Activated CD4-positive, alpha-beta T cell treated with anti-CD3 and anti-CD28 coated beads, Interleukin-10, Interleukin-2, amounts not matched to agents 100 ng/mL and 50 ng/mL, durations not matched to agents 16 hours and 8 hours (primary cell): ENCODE measurements around the gene SNRK.

Experiments
- DNase-seq: peaks from one replicate; pipeline ENCODE4 v3.0.0-alpha.2; 2020

Gene SNRK

DNA sequence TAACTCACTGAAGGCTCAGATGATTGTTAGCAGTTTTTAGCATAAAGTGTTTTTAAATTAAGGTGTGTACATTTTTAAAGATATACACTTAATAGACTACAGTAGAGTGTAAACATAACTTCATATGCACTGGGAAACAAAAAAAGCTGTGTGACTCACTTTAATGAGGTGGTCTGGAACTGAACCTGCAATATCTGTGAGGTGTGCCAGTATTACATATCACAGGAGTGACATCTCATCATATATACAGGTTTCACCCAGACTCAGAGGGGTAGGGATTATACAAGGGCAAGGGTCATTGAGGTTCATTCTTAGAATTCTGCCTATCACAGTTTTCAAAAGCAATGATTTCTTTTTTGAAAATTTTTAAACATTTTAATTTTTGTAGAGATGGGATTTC is 7.3 kb upstream of the SNRK start:
- DNase-seq: no peak

GRCh38 chr3:43279532-43279931 is 6.8 kb upstream of the SNRK start:
- DNase-seq: no peak

- no peak for DNase-seq
Observed at GRCh38 chr3:43281020-43281419, 5.3 kb upstream of the SNRK start.

GRCh38 chr3:43284171-43284570 is 2.2 kb upstream of the SNRK start:
- no peak for DNase-seq

DNA sequence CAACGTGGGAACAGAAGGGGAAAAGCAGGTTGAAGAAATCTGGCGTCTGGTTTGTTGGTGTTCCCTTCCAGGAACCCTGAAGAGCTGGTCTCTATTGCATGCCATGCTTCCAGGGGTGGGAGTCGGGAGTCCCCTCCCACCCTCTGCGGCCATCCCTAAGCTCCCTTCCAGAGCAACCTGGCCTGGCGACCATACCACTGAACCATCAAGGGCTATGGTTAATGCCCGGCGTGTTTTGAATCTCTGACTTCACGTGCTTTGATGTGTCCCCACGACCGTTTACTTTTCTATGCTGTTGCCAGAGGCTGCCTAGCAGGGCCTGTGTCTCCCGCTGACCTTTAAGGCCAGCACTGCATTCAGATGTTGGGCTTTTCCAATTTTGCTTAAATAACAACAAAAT is 696 bp upstream of the SNRK start:
- DNase-seq: no peak

- DNase-seq: peak; percentile 24
Observed at GRCh38 chr3:43286841-43287499, 630 bp downstream of the SNRK start.

- DNase-seq: no peak
Observed at GRCh38 chr3:43287500-43287873, 1.1 kb downstream of the SNRK start.

DNA sequence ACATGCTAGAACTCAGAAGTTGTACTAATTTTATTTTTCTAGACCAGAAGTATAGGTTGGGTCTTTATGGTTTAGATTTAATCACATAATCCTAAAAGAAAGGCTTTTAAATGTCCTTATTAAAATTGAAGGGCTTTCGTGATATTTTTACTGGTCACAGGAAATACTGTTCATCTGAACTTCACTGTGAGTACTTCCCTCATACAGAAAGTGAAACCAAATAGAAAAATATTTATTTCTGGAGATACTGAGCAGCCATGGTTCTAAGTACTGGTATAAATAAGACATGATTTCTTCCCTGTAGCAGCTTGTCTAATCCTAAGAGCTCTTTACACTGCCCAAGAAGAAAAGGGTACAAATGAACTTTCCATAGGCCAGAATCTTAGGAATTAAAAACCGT is 2.0 kb downstream of the SNRK start:
- peak; percentile 54 for DNase-seq

GRCh38 chr3:43288850-43289249 is 2.5 kb downstream of the SNRK start:
- no peak for DNase-seq

- DNase-seq: no peak
Observed at GRCh38 chr3:43289401-43289800, 3.1 kb downstream of the SNRK start.

- DNase-seq: no peak
Observed at GRCh38 chr3:43289841-43290470, 3.6 kb downstream of the SNRK start.

DNA sequence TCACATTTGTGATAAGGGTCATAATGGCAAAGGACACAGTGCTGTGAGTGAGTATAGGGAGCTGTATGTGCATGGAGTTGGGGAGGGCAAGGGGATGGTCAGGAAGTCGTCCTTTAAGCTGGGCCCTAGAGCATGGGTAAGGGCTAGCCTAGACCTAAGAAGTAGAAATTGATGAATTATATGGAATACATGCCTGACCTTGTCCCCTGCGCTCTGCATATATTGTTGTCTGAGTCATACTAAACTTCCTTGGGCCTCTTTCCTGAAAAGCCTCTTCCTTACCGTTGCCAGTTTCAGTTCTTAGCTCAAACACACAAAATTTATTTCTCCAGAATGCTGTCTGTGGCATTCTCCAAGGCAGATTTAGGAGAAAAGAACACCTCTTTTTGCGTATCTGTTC is 4.6 kb downstream of the SNRK start:
- peak; percentile 48 for DNase-seq

DNA sequence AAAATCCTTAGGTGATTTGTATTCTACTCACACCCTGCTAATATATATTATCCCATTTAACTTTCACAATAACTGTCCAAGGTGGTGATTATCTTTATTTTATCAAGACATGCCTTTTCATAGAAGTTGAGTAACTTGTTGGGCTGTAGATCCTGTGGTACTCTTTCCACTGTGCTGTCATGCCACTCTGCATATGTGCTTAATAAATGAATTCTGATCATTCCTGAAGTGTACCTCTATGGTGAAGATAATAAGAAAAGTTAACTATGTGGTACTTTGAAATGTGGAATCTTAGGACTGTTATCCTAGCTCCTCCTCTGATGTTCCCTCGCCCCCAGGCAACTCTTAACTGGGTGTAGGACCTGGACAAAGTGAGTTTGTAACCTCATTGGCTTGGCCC is 5.2 kb downstream of the SNRK start:
- DNase-seq: no peak

DNA sequence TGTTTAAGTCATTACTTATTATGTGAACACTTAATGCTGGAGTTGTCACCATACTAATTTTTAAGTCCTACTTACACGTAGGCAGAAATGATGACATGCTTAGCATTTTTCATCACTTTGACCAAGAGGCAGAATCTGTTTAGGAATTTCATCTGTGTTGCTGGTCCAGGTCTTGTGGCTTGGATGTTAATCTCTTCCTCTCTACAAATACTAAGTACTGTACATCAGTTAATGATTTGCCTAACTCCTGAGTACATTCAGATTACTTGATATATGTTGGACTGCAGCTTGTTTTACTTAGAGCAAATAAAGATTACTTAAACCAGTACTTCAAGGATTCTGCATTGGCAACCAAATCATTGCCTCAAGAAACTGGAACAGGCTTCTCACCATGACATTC is 8.6 kb downstream of the SNRK start:
- no peak for DNase-seq

DNA sequence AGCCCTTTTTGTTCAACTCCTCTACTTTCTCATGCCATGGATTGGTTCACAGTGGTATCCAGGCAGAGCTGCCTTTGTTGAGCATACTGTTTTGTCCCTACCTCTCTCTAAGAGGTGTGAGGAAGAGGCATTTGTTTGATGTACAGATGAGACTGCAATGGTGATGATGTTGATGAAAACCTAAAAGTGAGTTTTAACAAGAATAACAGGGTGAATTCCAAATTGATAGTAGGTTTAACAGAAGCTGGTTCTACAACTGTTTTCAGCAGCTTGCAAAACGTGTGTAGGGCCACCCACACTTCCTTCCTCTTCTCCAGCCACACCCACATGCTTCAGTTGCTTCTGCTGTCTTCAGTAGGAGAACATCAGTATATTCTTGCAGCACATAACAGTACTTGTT is 10.2 kb downstream of the SNRK start:
- peak; percentile 71 for DNase-seq

GRCh38 chr3:43298292-43298691 is 12.0 kb downstream of the SNRK start:
- DNase-seq: no peak

DNA sequence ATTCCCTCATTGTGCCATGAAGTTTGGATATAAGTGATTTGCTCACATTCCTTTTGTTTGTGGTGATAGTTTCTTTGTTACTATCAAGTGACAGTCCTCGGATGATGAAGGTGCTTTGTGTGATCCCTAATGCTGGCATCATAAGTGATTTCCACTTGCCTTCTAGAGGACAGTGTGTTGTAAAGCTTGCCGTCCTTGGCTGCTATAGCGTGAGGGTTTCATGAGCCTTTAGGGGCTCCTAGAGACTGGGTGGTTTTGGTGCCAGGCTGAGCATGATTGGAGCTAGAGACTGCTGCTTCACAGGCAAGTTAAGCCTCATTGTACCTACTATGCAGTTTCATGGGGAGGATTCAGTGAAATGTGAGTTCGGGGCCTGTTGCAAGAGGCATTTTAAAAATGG is 12.4 kb downstream of the SNRK start:
- DNase-seq: no peak

DNA sequence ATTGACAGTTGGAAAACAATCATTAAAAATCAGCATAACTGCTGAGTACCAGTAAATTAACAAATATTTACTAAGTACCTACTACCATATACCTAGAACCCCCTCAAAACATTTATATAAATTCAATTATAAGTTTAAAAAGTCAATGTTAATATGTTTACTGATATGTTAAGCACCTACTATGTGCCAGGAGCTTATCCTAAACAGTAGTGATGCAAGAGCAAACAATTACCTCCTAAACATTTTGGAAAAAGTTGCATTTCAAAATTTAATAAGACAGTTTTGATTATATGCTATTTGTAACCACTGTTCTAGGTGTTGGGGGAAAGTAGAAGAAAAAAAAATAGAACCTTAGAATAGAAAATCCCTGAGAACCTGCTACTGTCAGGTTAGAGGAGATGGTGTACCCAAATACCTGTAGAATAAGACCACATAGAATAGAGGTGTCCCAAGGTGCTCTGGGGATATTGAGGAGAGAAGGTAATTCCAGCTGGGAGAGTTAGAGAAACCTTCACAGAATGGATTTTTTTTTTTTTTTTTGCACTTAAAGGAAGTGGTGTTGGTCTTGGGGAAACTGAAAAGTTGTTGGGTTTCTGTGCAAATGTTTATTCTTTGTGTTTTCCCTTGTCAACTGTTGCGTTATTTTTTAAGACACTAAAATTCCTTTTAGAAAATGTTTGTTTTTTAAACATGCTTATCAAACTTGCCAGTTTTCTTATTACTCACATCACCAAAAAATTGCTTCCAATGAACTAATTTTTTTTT is 16.0 kb downstream of the SNRK start:
- no peak for DNase-seq

- DNase-seq: no peak
Observed at GRCh38 chr3:43304126-43304525, 17.8 kb downstream of the SNRK start.

- no peak for DNase-seq
Observed at GRCh38 chr3:43307226-43307625, 20.9 kb downstream of the SNRK start.

GRCh38 chr3:43307649-43308048 is 21.3 kb downstream of the SNRK start:
- no peak for DNase-seq

DNA sequence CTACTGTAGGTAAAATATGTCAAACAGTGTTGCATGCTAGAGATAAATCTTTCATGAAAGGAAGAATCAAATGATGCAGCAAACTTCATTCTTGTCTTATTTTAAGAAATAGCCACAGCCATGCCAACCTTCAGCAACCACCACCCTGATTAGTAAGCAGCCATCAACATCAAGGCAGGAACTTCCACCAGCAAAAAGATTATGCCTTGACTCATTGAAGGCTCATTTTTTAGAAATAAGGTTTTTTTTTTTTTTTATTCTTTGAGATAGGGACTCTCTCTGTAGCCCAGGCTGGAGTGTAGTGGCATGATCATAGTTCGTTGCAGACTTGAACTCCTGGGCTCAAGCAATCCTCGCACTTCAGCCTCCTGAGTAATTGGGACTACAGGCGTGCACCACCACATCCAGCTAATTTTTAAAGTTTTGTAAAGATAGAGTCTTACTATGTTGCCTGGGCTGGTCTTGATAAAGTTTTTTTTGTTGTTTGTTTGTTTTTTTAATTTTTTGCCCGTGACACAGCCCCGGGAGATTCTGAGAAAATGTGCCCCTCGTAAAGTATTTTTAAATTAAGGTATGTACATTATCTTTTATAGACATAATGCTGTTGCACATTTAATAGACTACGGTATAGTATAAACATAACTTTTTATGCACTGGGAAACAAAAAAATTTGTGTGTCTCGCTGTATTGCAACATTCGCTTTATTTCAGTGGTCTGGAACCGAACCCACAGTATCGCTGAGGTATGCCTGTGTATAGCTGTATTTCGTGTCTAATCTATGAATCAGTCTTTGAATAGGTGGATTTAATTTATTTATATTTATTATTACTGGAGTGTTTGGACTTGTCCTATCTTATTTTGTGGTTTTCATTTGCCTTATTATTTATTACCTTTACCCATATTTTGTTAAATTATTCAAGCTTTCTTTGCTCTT is 23.3 kb downstream of the SNRK start:
- DNase-seq: no peak

GRCh38 chr3:43316783-43317460 is 30.6 kb downstream of the SNRK start:
- DNase-seq: no peak
